ENCODE results near the gene RD3L. TPM values are rescaled to one million over a fixed set of nuclear protein-coding genes. Genes with fewer than 3 reads are reported as not detected.
A peak's percentile ranks its signal among the peaks of the same experiment; 100 is the strongest.

The RD3L gene
- total and polyA plus RNA-seq, 10 of the 15 experiments (the other 5 are each of a cell fraction or from before 2014, with no cell fraction given): not detected

- TF ChIP-seq, protein P1, sequence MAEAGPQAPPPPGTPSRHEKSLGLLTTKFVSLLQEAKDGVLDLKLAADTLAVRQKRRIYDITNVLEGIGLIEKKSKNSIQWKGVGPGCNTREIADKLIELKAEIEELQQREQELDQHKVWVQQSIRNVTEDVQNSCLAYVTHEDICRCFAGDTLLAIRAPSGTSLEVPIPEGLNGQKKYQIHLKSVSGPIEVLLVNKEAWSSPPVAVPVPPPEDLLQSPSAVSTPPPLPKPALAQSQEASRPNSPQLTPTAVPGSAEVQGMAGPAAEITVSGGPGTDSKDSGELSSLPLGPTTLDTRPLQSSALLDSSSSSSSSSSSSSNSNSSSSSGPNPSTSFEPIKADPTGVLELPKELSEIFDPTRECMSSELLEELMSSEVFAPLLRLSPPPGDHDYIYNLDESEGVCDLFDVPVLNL (IDR thresholded peaks at IDR 0.05; ENCODE audit: low read depth, low read length): no peak; the same call in 1 of the 2 replicates
- TF ChIP-seq RAD51 (IDR thresholded peaks at IDR 0.05) (no peak), TCF12 (IDR thresholded peaks at IDR 0.05; ENCODE audit: low read depth, low read length) (peak; percentile 20; the same call in 1 of the 2 replicates), RBBP5 (conservative IDR thresholded peaks at IDR 0.05) (no peak), YBX1 (IDR thresholded peaks at IDR 0.05) (no peak), FOS (IDR thresholded peaks at IDR 0.05; ENCODE audit: borderline replicate concordance, extremely low read depth, insufficient read length) (no peak), CBX5 (IDR thresholded peaks at IDR 0.05; ENCODE audit: low read depth) (no peak), NBN (IDR thresholded peaks at IDR 0.05) (peak; percentile 68; the same call in 1 of the 2 replicates), SIX5 (IDR thresholded peaks at IDR 0.05; ENCODE audit: low read depth, low read length, severe bottlenecking) (peak; percentile 49), USF2 (IDR thresholded peaks at IDR 0.05; ENCODE audit: borderline replicate concordance, low read depth, low read length) (no peak), SIN3A (IDR thresholded peaks at IDR 0.05; ENCODE audit: low read depth, low read length) (peak; percentile 83), NR2C2 (IDR thresholded peaks at IDR 0.05; ENCODE audit: borderline replicate concordance, control insufficient read depth, insufficient read length, low read depth) (no peak), SPI1 (IDR thresholded peaks at IDR 0.05; ENCODE audit: borderline replicate concordance, insufficient read depth, low read depth, low read length) (no peak), HDGF (IDR thresholded peaks at IDR 0.05) (peak; percentile 46; the same call in 1 of the 2 replicates), ZBED1 (IDR thresholded peaks at IDR 0.05; ENCODE audit: borderline replicate concordance) (no peak), CUX1 (IDR thresholded peaks at IDR 0.05; ENCODE audit: insufficient replicate concordance, low read depth, low read length) (no peak), NFIC (IDR thresholded peaks at IDR 0.05; ENCODE audit: low read depth, low read length) (no peak), FOXM1 (IDR thresholded peaks at IDR 0.05; ENCODE audit: low read depth, low read length) (no peak), MTA2 (IDR thresholded peaks at IDR 0.05; ENCODE audit: low read depth) (no peak), EZH2 (IDR thresholded peaks at IDR 0.05; ENCODE audit: borderline replicate concordance, control insufficient read depth, low read depth, low read length) (no peak)
- TF ChIP-seq, protein P2, sequence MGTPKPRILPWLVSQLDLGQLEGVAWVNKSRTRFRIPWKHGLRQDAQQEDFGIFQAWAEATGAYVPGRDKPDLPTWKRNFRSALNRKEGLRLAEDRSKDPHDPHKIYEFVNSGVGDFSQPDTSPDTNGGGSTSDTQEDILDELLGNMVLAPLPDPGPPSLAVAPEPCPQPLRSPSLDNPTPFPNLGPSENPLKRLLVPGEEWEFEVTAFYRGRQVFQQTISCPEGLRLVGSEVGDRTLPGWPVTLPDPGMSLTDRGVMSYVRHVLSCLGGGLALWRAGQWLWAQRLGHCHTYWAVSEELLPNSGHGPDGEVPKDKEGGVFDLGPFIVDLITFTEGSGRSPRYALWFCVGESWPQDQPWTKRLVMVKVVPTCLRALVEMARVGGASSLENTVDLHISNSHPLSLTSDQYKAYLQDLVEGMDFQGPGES (IDR thresholded peaks at IDR 0.05): no peak; the same call in 1 of the 2 replicates
- TF ChIP-seq, protein P3, sequence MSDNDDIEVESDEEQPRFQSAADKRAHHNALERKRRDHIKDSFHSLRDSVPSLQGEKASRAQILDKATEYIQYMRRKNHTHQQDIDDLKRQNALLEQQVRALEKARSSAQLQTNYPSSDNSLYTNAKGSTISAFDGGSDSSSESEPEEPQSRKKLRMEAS (IDR thresholded peaks at IDR 0.05; ENCODE audit: low read depth, low read length): no peak
These were observed 21.1 kb downstream of the RD3L start (continued) for GRCh38 chr14:103920981-103921854.
